ENCODE results near the gene ATL1. TPM values are rescaled to one million over a fixed set of nuclear protein-coding genes. Genes with fewer than 3 reads are reported as not detected.

The ATL1 gene
- total RNA-seq, 2 donors from 2014 or later: 0.88 to 1.7 TPM

DNA sequence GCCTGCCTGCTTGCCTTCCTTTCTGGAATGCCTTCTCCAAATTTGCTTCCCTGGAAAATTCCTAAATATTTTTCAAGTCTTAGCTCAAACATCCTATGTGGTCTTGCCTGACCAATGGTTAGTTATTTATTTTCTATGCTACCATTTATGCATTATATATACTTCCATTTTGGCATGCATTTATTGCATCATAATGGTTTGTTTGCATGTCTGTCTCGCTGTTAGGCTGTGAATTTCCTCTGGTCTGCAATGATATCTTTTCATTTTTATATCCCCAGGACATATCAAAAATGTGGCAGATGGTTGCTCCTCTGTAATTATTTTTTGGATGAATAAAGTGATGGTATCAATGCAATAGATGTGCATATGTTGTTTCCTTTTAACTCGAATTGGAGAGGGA lies 30.5 kb downstream of the ATL1 start:
- Histone ChIP-seq H3K27ac (ENCODE audit: low read depth, low read length) (no peak overlapping the region), H3K36me3 (ENCODE audit: control insufficient read depth, insufficient read depth, low read length) (no peaks in the 10 kb centered on the region), H3K27me3 (ENCODE audit: control insufficient read depth, insufficient read depth, low read length, poor library complexity, severe bottlenecking) (no peaks in the 10 kb centered on the region), H3K9me3 (ENCODE audit: control insufficient read depth, low read length) (no peaks in the 10 kb centered on the region), H3K9ac (ENCODE audit: extremely low read depth, low read length, poor library complexity, severe bottlenecking) (no peak overlapping the region), H3K4me1 (ENCODE audit: control insufficient read depth, insufficient read depth, low read length) (no peaks in the 10 kb centered on the region), H3K4me3 (ENCODE audit: low read length) (no peak overlapping the region)
- Mint-ChIP-seq H3K4me1 (peaks cover 6% of the 10 kb centered on the region), H3K27ac (no peak overlapping the region), H3K9me3 (no peaks in the 10 kb centered on the region), H3K36me3 (ENCODE audit: low read depth) (no peaks in the 10 kb centered on the region), H3K27me3 (ENCODE audit: insufficient read depth) (no peaks in the 10 kb centered on the region), H3K4me3 (no peak overlapping the region)
- WGBS, 2 experiments (ENCODE audit: insufficient coverage in 1 of 2, insufficient read length in 1 of 2): 90% methylated on average over 1 of the region's 2 CpGs; no CpG with 5 or more reads in 1 of the 2 experiments
- no peak for DNase-seq
- TF ChIP-seq, protein P1, sequence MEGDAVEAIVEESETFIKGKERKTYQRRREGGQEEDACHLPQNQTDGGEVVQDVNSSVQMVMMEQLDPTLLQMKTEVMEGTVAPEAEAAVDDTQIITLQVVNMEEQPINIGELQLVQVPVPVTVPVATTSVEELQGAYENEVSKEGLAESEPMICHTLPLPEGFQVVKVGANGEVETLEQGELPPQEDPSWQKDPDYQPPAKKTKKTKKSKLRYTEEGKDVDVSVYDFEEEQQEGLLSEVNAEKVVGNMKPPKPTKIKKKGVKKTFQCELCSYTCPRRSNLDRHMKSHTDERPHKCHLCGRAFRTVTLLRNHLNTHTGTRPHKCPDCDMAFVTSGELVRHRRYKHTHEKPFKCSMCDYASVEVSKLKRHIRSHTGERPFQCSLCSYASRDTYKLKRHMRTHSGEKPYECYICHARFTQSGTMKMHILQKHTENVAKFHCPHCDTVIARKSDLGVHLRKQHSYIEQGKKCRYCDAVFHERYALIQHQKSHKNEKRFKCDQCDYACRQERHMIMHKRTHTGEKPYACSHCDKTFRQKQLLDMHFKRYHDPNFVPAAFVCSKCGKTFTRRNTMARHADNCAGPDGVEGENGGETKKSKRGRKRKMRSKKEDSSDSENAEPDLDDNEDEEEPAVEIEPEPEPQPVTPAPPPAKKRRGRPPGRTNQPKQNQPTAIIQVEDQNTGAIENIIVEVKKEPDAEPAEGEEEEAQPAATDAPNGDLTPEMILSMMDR (conservative IDR thresholded peaks at IDR 0.05): no peak

DNA sequence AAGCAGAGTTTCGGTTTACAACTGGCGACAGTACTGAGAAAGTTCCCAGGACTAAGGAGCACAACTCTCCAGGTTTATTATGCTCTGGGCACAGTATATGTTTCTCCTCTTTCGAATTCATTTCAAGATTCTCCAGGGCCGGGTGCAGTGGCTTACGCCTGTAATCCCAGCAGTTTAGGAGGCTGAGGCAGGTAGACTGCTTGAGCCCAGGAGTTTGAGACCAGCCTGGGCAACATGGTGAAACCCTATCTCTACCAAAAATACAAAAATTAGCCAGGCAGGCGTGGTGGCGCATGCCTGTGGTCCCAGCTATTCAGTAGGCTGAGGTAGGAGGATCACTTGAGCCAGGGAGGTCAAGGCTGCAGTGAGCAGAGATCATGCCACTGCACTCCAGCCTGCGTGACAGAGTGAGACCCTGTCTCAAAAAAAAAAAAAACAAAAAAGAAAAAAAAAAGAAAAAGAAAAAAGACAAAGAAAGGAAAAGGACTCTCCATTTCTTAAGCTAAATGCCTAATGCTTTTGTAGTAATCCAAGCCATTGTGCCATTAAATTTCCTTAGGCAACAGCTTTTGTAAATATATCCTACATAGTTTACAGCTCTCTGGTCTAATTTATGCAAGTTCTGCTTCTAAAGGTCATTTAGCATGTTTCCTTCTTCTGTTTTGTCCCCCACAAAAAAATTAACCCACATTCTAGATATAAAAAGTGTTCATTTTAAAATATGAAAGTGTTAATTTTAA lies 34.8 kb downstream of the ATL1 start:
- Histone ChIP-seq H3K4me3 (ENCODE audit: low read length) (no peak overlapping the region), H3K27ac (ENCODE audit: low read depth, low read length) (no peak overlapping the region), H3K9ac (ENCODE audit: extremely low read depth, low read length, poor library complexity, severe bottlenecking) (no peak overlapping the region), H3K9me3 (ENCODE audit: control insufficient read depth, low read length) (no peaks in the 10 kb centered on the region), H3K36me3 (ENCODE audit: control insufficient read depth, insufficient read depth, low read length) (no peaks in the 10 kb centered on the region), H3K4me1 (ENCODE audit: control insufficient read depth, insufficient read depth, low read length) (no peaks in the 10 kb centered on the region), H3K27me3 (ENCODE audit: control insufficient read depth, insufficient read depth, low read length, poor library complexity, severe bottlenecking) (no peaks in the 10 kb centered on the region)
- TF ChIP-seq, protein P1 (conservative IDR thresholded peaks at IDR 0.05): no peak
- no peaks in the 10 kb centered on the region for H3K27me3 Mint-ChIP-seq (ENCODE audit: insufficient read depth)
- H3K36me3 Mint-ChIP-seq (ENCODE audit: low read depth): no peaks in the 10 kb centered on the region
- 81 to 91% methylated on average over 7 to 8 of the region's 8 CpGs for WGBS, 2 experiments (ENCODE audit: insufficient coverage in 1 of 2, insufficient read length in 1 of 2)
- peak; percentile 35 for DNase-seq
- H3K4me1 Mint-ChIP-seq: peaks cover 8% of the 10 kb centered on the region
- H3K9me3 Mint-ChIP-seq: no peaks in the 10 kb centered on the region
- H3K4me3 Mint-ChIP-seq: no peak overlapping the region
- H3K27ac Mint-ChIP-seq: peak overlapping the region; percentile 21

DNA sequence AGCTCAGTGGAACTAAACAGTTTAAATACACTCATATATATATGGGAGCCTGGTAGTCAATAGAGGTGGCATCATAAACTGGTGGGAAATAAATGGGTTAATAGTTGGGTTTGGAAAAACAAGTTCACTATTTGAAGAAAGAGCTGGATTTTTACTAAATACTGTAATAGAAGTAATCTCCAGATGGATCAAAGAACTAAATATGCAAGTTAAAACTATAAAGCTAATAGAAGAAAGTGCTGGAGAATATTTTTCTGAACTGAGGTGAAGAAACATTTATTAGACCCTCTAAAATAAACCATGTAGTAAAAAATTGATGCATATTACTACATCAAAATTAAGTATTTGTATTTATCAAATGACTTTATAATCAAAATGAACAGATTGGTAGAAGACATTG lies 38.8 kb downstream of the ATL1 start:
- DNase-seq: no peak
- Mint-ChIP-seq H3K9me3 (no peaks in the 10 kb centered on the region), H3K4me3 (no peak overlapping the region), H3K4me1 (peaks cover 13% of the 10 kb centered on the region), H3K27ac (no peak overlapping the region), H3K36me3 (ENCODE audit: low read depth) (no peaks in the 10 kb centered on the region), H3K27me3 (ENCODE audit: insufficient read depth) (no peaks in the 10 kb centered on the region)
- TF ChIP-seq, protein P1 (conservative IDR thresholded peaks at IDR 0.05): no peak
- no peak overlapping the region for H3K9ac ChIP-seq (ENCODE audit: extremely low read depth, low read length, poor library complexity, severe bottlenecking)
- H3K27ac ChIP-seq (ENCODE audit: low read depth, low read length): no peak overlapping the region
- no peaks in the 10 kb centered on the region for H3K27me3 ChIP-seq (ENCODE audit: control insufficient read depth, insufficient read depth, low read length, poor library complexity, severe bottlenecking)
- H3K4me1 ChIP-seq (ENCODE audit: control insufficient read depth, insufficient read depth, low read length): no peaks in the 10 kb centered on the region
- H3K36me3 ChIP-seq (ENCODE audit: control insufficient read depth, insufficient read depth, low read length): no peaks in the 10 kb centered on the region
- no peak overlapping the region for H3K4me3 ChIP-seq (ENCODE audit: low read length)
- no peaks in the 10 kb centered on the region for H3K9me3 ChIP-seq (ENCODE audit: control insufficient read depth, low read length)
